Smooth muscle cell (in vitro differentiated cells): ENCODE data around the gene SDR39U1. TPM values are rescaled to one million over a fixed set of nuclear protein-coding genes. Genes with fewer than 3 reads are reported as not detected.

ENCODE experiments used
- DNase-seq: peaks from one replicate; lab custom pipeline; 2025; ENCODE audit not compliant: unreplicated experiment; lab: John Stamatoyannopoulos, UW
- H2AFZ ChIP-seq: fragments of 200-600 bp; sonication (generic); 2 replicates; pipeline ENCODE4 v1.6.0; 2016; ENCODE audit warnings: antibody characterized with exemption, low read depth, mild to moderate bottlenecking
- H3F3A ChIP-seq: fragments of 200-600 bp; sonication (generic); 2 replicates; pipeline ENCODE4 v1.6.0; 2017; ENCODE audit warnings: antibody characterized with exemption, low read depth
- H3K27ac ChIP-seq: fragments of 200-600 bp; sonication (generic); 2 replicates; pipeline ENCODE4 v1.5.1; 2016; ENCODE audit warnings: low read depth, mild to moderate bottlenecking
- H3K27me3 ChIP-seq: fragments of 200-600 bp; sonication (generic); 2 replicates; pipeline ENCODE4 v1.6.1; 2016; ENCODE audit warnings: low read depth, mild to moderate bottlenecking
- H3K36me3 ChIP-seq: fragments of 200-600 bp; sonication (generic); 2 replicates; pipeline ENCODE4 v1.5.1; 2016; ENCODE audit warnings: low read depth
- H3K4me1 ChIP-seq: fragments of 200-600 bp; sonication (generic); 2 replicates; pipeline ENCODE4 v1.5.1; 2016; ENCODE audit warnings: low read depth
- H3K4me2 ChIP-seq: fragments of 200-600 bp; sonication (generic); 2 replicates; pipeline ENCODE4 v1.6.0; 2016; ENCODE audit warnings: mild to moderate bottlenecking
- H3K4me3 ChIP-seq: fragments of 200-600 bp; sonication (generic); 2 replicates; pipeline ENCODE4 v1.5.1; 2016; ENCODE audit warnings: mild to moderate bottlenecking
- H3K79me2 ChIP-seq: fragments of 200-600 bp; sonication (generic); 2 replicates; pipeline ENCODE4 v1.6.0; 2016; ENCODE audit warnings: low read depth, mild to moderate bottlenecking
- H3K9ac ChIP-seq: fragments of 200-600 bp; sonication (generic); 2 replicates; pipeline ENCODE4 v1.6.0; 2016; ENCODE audit warnings: low read depth
- H3K9me3 ChIP-seq: fragments of 200-600 bp; sonication (generic); replicated peaks from 2 replicates; pipeline ENCODE4 v1.5.1; 2016; ENCODE audit warnings: low read depth
- H4K20me1 ChIP-seq: fragments of 200-600 bp; sonication (generic); 2 replicates; pipeline ENCODE4 v1.6.0; 2016; ENCODE audit warnings: low read depth
- WGBS: methylation state at CpG from one replicate; pipeline ENCODE4 v1.1.7; 2016; ENCODE audit warnings: low lambda C conversion rate; 5-methylcytosine and 5-hydroxymethylcytosine counted together
- polyA plus RNA-seq: library from polyadenylated mRNA; unstranded; fragments of >200 nt; fragmentation: Nextera tagmentation; extraction: Ambion mirVana; gene quantifications from 2 replicates; pipeline ENCODE4 v1.2.1, GENCODE V29; 2016
- total RNA-seq: library from RNA; depleted of rRNA; stranded (reverse); fragments of >200 nt; gene quantifications from 2 replicates; pipeline ENCODE4 v1.2.3, GENCODE V29; 2014
- TF ChIP-seq, protein P1 (sequence below): fragments of 200-600 bp; sonication (generic); IDR thresholded peaks from 2 replicates; pipeline ENCODE4 v1.5.1; 2017; ENCODE audit warnings: borderline replicate concordance, mild to moderate bottlenecking, antibody characterized with exemption; ENCODE audit not compliant: insufficient read depth, poor library complexity, severe bottlenecking

The SDR39U1 gene
- total and polyA plus RNA-seq, 2 experiments from 2014 or later: 21.6 to 62.6 TPM

DNA sequence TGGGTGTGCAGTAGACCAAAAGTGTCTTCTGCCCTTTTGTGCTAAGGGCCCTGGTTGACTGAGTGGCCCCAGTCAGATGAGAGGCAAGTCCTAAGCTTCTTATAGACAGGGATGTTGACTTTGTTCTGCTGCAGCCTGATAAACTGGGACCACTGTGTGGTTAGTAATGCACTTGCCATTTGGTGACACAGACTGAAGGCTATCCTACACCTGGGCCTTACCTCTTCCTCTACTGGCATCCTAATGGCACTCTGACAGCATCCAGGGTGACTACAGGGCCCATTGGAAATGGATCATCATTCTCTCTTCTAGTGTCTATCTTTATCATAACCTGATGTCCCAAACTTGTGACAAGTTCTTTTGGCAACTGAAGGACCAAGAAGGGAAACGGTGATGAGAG, 3.3 kb downstream of the SDR39U1 start:
- H3K79me2 ChIP-seq: peaks cover 5% of the 10 kb centered on the region
- peaks cover 12% of the 10 kb centered on the region for H3K4me1 ChIP-seq
- peaks cover 14% of the 10 kb centered on the region for H3F3A ChIP-seq
- H3K4me2 ChIP-seq: no peak overlapping the region
- no peak overlapping the region for H2AFZ ChIP-seq
- H3K9ac ChIP-seq: no peak overlapping the region
- no peak overlapping the region for H3K4me3 ChIP-seq
- H3K27ac ChIP-seq: no peak overlapping the region
- H4K20me1 ChIP-seq: peaks cover 6% of the 10 kb centered on the region
- H3K36me3 ChIP-seq: no peaks in the 10 kb centered on the region
- TF ChIP-seq, protein P1, sequence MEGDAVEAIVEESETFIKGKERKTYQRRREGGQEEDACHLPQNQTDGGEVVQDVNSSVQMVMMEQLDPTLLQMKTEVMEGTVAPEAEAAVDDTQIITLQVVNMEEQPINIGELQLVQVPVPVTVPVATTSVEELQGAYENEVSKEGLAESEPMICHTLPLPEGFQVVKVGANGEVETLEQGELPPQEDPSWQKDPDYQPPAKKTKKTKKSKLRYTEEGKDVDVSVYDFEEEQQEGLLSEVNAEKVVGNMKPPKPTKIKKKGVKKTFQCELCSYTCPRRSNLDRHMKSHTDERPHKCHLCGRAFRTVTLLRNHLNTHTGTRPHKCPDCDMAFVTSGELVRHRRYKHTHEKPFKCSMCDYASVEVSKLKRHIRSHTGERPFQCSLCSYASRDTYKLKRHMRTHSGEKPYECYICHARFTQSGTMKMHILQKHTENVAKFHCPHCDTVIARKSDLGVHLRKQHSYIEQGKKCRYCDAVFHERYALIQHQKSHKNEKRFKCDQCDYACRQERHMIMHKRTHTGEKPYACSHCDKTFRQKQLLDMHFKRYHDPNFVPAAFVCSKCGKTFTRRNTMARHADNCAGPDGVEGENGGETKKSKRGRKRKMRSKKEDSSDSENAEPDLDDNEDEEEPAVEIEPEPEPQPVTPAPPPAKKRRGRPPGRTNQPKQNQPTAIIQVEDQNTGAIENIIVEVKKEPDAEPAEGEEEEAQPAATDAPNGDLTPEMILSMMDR: no peak
- DNase-seq: no peak
- H3K9me3 ChIP-seq: no peaks in the 10 kb centered on the region
- H3K27me3 ChIP-seq: no peaks in the 10 kb centered on the region
- 94% methylated on average over 1 of the region's 1 CpG for WGBS

DNA sequence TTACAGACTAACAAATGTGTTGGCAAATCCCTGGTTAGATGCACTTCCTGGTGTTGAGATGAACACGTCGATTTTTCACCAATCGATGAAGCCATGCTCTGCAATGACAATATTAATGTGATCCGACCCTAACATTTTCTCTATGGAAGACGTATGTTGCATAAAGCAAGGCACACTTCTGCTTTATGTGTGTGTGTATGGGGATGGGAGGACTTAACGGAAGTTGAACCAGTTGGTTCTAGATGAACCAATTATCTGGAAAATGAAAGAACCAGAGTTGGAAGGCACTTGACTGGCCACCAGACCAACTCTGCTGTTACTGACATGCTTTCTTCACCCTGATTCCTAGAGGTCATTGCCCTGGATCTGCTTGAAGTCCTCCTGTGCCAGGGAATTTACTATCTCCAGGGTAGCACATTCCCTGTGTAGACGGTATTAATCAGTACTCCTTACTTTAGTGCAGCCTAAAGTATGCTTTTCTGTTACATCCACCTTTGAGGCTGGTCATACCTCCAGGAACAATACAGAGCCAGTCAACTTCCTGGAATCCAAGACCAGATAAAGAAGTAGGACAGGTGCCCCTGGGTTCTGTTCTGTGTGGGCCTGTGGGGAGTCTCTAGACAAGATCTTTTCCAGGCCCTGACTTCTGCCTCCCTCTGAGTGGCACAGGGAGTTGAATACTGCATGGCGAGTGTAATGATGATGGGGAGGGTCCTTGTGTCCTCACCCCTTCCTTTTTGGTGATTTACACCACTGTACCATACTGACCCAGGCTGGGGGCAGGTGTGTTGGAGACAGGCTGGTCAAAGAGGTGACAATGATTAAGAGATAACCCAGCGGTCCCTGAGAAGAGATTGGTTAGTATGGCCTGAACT, 4.1 kb downstream of the SDR39U1 start:
- 82% methylated on average over 9 of the region's 9 CpGs for WGBS
- Histone ChIP-seq H3K79me2 (peaks cover 5% of the 10 kb centered on the region), H3F3A (peaks cover 14% of the 10 kb centered on the region), H3K4me2 (no peak overlapping the region), H2AFZ (no peak overlapping the region), H4K20me1 (peaks cover 8% of the 10 kb centered on the region), H3K9ac (no peak overlapping the region), H3K27me3 (no peaks in the 10 kb centered on the region), H3K27ac (no peak overlapping the region), H3K4me3 (no peak overlapping the region), H3K9me3 (no peaks in the 10 kb centered on the region), H3K4me1 (peaks cover 10% of the 10 kb centered on the region), H3K36me3 (no peaks in the 10 kb centered on the region)
- DNase-seq: no peak
- TF ChIP-seq, protein P1: no peak

DNA sequence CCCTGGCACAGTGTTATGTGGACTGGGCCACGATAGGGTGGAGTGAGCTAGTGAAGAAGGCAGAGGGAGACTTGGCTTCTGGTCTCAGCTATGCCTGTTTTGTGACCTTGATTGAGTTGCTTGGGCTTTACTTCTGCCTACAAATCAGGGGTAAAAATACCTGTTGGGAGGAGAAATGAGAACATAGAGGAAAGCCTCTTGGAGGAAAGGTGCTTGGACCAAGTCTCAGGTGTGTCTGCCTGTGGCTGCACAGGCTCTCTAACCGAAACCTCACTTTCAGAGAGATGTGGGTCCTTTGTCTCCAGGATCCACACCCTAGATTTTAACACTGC, 4.9 kb downstream of the SDR39U1 start:
- H3K9me3 ChIP-seq: no peaks in the 10 kb centered on the region
- whole genome bisulfite sequencing: 97% methylated on average over 2 of the region's 2 CpGs
- no peaks in the 10 kb centered on the region for H3K36me3 ChIP-seq

More for the DNA sequence above, 4.9 kb downstream of the SDR39U1 start:
- Histone ChIP-seq H3K4me1 (peaks cover 8% of the 10 kb centered on the region), H3K4me2 (no peak overlapping the region), H3K79me2 (peaks cover 5% of the 10 kb centered on the region), H3K27ac (no peak overlapping the region), H2AFZ (no peak overlapping the region), H3F3A (peaks cover 14% of the 10 kb centered on the region), H3K27me3 (no peaks in the 10 kb centered on the region), H3K4me3 (no peak overlapping the region), H3K9ac (no peak overlapping the region), H4K20me1 (peaks cover 15% of the 10 kb centered on the region)
- DNase-seq: no peak
- TF ChIP-seq, protein P1: no peak
